Epithelial cell of proximal tubule (primary cell): Measurements from ENCODE around the gene ZFP69B. TPM values are rescaled to one million over a fixed set of nuclear protein-coding genes. Genes with fewer than 3 reads are reported as not detected.
A peak's percentile ranks its signal among the peaks of the same experiment; 100 is the strongest.

Experiments
- DNase-seq: peaks from one replicate; pipeline ENCODE4 v3.0.0-alpha.2; 2011; ENCODE audit warnings: low read depth
- H3K4me3 ChIP-seq: 2 replicates; pipeline ENCODE4 v1.5.1; 2011; ENCODE audit warnings: low read depth, mild to moderate bottlenecking, low read length
- total RNA-seq: library from RNA; depleted of rRNA; stranded (reverse); fragments of >200 nt; gene quantifications from 2 replicates; pipeline ENCODE4 v1.2.3, GENCODE V29; 2015
- TF ChIP-seq, protein P1 (sequence below): conservative IDR thresholded peaks from 2 replicates; pipeline ENCODE4 v1.5.1; 2012; ENCODE audit warnings: low read depth, mild to moderate bottlenecking, low read length

The ZFP69B gene
- total RNA-seq, result 2.6 and 4.1 TPM in 2 replicates

DNA sequence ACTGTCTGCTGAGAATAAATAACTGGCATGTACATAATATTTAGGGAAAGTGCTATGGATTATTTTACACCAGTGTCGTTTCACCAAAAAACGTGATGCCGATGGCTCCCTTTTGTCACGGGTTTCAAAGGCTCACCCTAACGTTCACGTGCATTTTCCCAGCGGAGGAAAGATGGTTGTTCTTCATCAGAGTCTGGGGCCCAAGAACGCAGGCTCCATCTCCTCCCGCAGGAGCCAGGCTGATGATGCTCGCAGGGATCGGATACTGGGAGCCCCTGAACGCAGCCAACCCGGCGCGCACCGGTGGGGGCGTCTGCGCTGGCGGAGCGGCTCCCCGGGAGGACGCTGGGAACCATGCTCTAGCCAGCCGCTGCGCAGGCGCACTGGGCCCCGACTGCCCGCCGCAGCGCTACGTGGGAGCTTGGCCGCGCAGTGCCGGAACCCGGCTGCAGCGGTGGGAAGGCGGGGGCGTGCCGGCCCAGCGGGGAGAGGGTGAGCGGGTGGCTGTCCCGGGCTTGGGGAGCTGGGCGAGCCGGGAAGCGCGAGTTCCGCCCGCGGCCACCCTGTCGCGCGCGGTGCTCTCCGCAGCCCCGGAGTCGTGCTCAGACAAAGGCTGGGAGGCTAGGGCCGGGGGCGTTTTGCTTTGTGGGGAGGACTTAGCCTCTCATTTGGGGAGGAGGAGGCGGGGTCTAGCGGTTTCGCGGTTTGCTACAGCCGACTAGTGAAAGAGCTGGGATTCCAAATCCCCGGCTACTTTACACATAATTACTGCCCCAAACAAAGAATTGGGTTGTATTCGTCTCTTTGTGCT, at the start of gene ZFP69B:
TSS of gene ZFP69B (plus strand) at position 793 of the 811 bp plus-strand sequence. CDS start 486 bp downstream, outside the sequence.
- no peak for DNase-seq
- TF ChIP-seq, protein P1, sequence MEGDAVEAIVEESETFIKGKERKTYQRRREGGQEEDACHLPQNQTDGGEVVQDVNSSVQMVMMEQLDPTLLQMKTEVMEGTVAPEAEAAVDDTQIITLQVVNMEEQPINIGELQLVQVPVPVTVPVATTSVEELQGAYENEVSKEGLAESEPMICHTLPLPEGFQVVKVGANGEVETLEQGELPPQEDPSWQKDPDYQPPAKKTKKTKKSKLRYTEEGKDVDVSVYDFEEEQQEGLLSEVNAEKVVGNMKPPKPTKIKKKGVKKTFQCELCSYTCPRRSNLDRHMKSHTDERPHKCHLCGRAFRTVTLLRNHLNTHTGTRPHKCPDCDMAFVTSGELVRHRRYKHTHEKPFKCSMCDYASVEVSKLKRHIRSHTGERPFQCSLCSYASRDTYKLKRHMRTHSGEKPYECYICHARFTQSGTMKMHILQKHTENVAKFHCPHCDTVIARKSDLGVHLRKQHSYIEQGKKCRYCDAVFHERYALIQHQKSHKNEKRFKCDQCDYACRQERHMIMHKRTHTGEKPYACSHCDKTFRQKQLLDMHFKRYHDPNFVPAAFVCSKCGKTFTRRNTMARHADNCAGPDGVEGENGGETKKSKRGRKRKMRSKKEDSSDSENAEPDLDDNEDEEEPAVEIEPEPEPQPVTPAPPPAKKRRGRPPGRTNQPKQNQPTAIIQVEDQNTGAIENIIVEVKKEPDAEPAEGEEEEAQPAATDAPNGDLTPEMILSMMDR, result peak; percentile 2
- peak within 1 kb of the TSS; percentile 78 for H3K4me3 ChIP-seq

DNA sequence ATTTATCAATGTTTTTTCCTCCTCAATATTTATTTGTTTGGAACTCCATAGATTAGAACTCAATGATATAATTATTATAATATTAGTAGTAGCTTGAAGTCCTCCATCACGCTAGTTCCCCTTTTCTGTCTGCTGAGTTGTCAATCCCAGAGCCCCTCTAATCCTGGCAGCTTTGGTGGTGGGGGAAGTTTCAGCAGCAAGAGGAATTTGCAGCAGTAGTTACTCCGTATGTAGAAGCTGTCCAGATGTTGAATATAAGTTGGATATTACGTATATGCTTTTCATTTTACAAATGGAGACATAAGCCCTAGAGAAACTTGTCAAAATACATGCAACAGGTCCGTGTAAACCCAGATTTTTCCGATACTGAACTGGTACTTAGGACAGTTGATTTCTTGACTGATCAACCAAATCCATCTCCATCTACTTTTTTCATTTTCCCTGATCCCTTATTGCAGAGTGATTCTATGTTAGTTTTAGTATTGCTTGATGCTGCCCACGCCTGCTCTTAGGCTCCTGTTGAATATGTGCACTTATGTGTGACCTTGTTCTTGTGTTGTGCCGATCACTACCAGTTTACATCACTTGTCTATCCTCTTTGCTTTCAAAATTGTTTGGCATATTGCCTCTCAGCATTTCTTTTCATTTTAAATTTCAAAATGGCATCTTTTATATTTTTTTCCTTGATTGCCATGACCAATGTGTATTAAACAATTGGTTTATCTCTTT, 48.6 kb upstream of the ZFP69B start:
- DNase-seq, result no peak
- H3K4me3 ChIP-seq, result no peak overlapping the region
- TF ChIP-seq, protein P1, result no peak

DNA sequence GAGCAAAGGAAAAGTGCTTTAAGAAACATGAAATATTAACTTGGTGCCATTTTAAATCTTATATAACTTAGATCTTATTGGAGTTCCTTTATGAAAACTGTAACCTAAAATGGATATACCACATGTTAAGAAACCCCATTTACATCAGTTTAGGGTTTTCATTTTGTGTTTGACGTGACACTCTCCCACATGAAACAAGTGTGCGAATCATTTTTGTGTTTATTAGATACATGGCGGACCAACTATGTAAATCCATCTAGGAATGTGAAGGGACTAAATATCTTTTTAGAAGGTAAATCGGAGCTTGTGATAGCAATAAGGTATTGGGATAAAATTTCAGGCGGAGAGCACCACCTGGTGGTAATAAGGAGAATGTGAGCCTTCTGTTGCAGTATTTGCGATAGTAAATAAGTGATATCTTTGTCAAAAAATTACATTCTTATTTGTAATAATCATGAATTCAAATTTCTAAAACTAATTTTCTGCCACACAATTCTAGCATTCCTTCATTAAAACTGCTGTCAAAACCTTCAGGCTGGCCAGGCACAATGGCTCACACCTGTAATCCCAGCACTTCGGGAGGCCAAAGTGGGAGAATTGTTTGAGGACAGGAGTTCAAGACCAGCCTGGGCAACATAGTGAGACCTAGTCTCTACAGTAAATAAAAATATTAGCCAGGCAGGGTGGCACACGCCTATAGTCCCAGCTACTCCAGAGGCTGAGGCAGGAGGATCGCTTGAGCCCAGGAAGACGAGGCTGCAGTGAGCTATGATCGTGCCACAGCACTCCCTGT, 45.4 kb upstream of the ZFP69B start:
- DNase-seq, result peak; percentile 15
- TF ChIP-seq, protein P1, result peak; percentile 81
- H3K4me3 ChIP-seq, result no peak overlapping the region

DNA sequence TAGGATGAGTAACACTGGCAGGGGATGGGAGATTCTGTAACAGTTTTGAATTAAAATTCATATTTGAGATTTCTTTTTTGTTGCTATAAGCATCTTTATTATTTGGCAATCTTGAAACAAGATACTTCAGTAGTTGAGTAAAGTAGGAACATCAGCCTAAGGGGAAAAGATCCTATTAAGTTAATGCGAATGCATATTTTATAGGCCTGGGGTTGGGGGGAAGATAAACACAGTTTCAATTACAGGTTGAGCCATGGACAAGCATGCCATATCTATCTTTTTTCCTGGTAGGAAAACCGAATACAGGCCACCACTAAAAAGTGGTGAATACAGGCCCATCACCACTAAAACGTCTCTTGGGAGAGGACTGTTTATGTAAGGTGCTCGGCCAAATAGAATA, 44.5 kb upstream of the ZFP69B start:
- H3K4me3 ChIP-seq, result no peak overlapping the region
- TF ChIP-seq, protein P1, result no peak
- no peak for DNase-seq

DNA sequence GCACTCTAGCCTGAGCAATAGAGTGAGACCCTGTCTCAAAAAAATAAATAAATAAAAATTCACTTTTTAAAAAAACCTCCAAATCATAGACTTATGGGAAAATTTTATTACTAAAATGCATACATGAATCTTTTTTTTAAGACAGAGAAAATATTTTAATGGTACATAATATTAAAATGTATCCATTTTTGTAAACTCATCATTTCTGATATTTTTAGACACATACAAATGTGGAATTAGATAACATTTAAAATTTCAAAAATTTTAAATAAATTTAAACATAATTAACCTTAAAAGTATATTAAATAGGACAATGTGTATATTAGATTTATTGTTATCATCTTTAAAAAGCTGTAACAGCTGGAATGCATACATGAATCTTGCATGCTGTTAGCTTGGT, 42.8 kb upstream of the ZFP69B start:
- no peak overlapping the region for H3K4me3 ChIP-seq
- TF ChIP-seq, protein P1, result no peak
- DNase-seq, result no peak

DNA sequence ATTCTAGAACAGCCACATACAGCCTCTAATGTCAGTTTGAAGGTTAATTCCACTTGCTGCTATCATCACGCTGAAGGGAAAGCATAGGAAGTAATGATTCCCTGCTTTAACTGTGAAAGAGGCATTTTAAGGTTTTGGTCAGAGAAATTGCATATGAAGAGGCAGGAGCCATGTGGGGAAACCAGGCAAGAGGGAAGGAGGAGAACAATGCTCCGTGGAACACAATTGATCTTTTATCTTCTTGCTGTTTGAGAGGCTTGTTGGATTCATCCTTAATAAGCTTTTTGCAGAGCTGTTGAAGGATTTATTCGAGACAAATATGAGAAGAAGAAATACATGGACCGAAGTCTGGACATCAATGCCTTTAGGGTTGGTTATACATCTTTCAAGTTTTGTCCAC, 40.8 kb upstream of the ZFP69B start:
- no peak overlapping the region for H3K4me3 ChIP-seq
- TF ChIP-seq, protein P1, result no peak
- no peak for DNase-seq
